Measurements from ENCODE around the gene PPIE. TPM values are rescaled to one million over a fixed set of nuclear protein-coding genes. Genes with fewer than 3 reads are reported as not detected.

Gene PPIE
- total and polyA plus RNA-seq, 2 donors (not counting 1 experiment from before 2014, with no cell fraction given): 68.6 to 78.3 TPM

- Histone ChIP-seq H3K4me1 (ENCODE audit: control insufficient read depth in 2 of 2, insufficient read depth in 2 of 2, low read length in 2 of 2) (peaks cover 0 to 5% of the 10 kb centered on the region in 2 donors), H3K9ac (ENCODE audit: low read length) (no peak overlapping the region), H2AFZ (ENCODE audit: insufficient read depth, low read depth, low read length, poor library complexity, severe bottlenecking) (no peak overlapping the region), H3K27me3 (replicated peaks in 1 of 4; ENCODE audit: control extremely low read depth in 1 of 4, control insufficient read depth in 3 of 4, insufficient read depth in 4 of 4, low read length in 3 of 4) (no peaks in the 10 kb centered on the region), H4K20me1 (ENCODE audit: control insufficient read depth, insufficient read depth, low read length, poor library complexity, severe bottlenecking) (no peaks in the 10 kb centered on the region), H3K27ac (ENCODE audit: low read length in 2 of 2) (no peak overlapping the region), H3K4me3 (ENCODE audit: control extremely low read depth in 1 of 5, extremely low read depth in 1 of 5, insufficient read depth in 1 of 5, low read depth in 2 of 5, low read length in 4 of 5) (no peak overlapping the region), H3K4me2 (replicated peaks; ENCODE audit: low read depth, low read length, poor library complexity, severe bottlenecking) (no peak overlapping the region), H3K9me3 (ENCODE audit: control extremely low read depth in 1 of 3, control insufficient read depth in 2 of 3, insufficient read depth in 1 of 3, low read length in 2 of 3) (peaks cover 0 to 3% (median 0%) of the 10 kb centered on the region in 3 donors), H3K79me2 (ENCODE audit: control insufficient read depth, insufficient read depth, low read length) (no peaks in the 10 kb centered on the region), H3K36me3 (replicated peaks in 1 of 2; ENCODE audit: control extremely low read depth in 1 of 2, control insufficient read depth in 1 of 2, extremely low read depth in 1 of 2, insufficient read depth in 2 of 2, low read length in 1 of 2) (no peaks in the 10 kb centered on the region)
- CTCF ChIA-PET: no interaction called here
- DNase-seq (no peak), ATAC-seq (ENCODE audit: low read depth) (no peak)
- H3K9me3 Mint-ChIP-seq (ENCODE audit: insufficient read depth): no peaks in the 10 kb centered on the region
- peaks cover 10% of the 10 kb centered on the region for H3K4me1 Mint-ChIP-seq
- no peak overlapping the region for H3K27ac Mint-ChIP-seq
- whole genome bisulfite sequencing (ENCODE audit: insufficient coverage): 20% methylated on average over 4 of the region's 7 CpGs
- H3K27me3 Mint-ChIP-seq: no peaks in the 10 kb centered on the region
- intact Hi-C loops (cut with micrococcal nuclease): no loop called here
- H3K4me3 Mint-ChIP-seq: no peak overlapping the region
- TF ChIP-seq EZH2 (IDR thresholded peaks at IDR 0.05; ENCODE audit: borderline replicate concordance, insufficient read depth, low read depth, low read length, poor library complexity, severe bottlenecking) (no peak), CTCF (IDR thresholded peaks at IDR 0.05) (no peak)
- POLR2A ChIA-PET: no interaction called here
Observed at GRCh38 chr1:39779137-39779536, 40.5 kb downstream of the PPIE start.

GRCh38 chr1:39779821-39780220 lies 41.1 kb downstream of the PPIE start:
- TF ChIP-seq CTCF (IDR thresholded peaks at IDR 0.05): no peak
- no peak for TF ChIP-seq EZH2 (IDR thresholded peaks at IDR 0.05; ENCODE audit: borderline replicate concordance, insufficient read depth, low read depth, low read length, poor library complexity, severe bottlenecking)
- CTCF ChIA-PET: interaction anchor here (0.6 kb wide), 1 partner anchor 173 kb away, joined by 3 read pairs; no protein-coding TSS in a partner anchor
- WGBS (ENCODE audit: insufficient coverage): 97% methylated on average over 5 of the region's 5 CpGs

More at GRCh38 chr1:39779821-39780220, 41.1 kb downstream of the PPIE start:
- peaks cover 0 to 3% (median 0%) of the 10 kb centered on the region in 3 donors for H3K9me3 ChIP-seq (ENCODE audit: control extremely low read depth in 1 of 3, control insufficient read depth in 2 of 3, insufficient read depth in 1 of 3, low read length in 2 of 3)
- no peaks in the 10 kb centered on the region for H3K9me3 Mint-ChIP-seq (ENCODE audit: insufficient read depth)
- H3K9ac ChIP-seq (ENCODE audit: low read length): no peak overlapping the region
- H3K27ac ChIP-seq (ENCODE audit: low read length in 2 of 2): no peak overlapping the region
- H3K4me3 ChIP-seq (ENCODE audit: control extremely low read depth in 1 of 5, extremely low read depth in 1 of 5, insufficient read depth in 1 of 5, low read depth in 2 of 5, low read length in 4 of 5): no peak overlapping the region
- H3K4me1 Mint-ChIP-seq: peaks cover 10% of the 10 kb centered on the region
- H3K36me3 ChIP-seq (replicated peaks in 1 of 2; ENCODE audit: control extremely low read depth in 1 of 2, control insufficient read depth in 1 of 2, extremely low read depth in 1 of 2, insufficient read depth in 2 of 2, low read length in 1 of 2): no peaks in the 10 kb centered on the region
- no peak overlapping the region for H3K4me2 ChIP-seq (replicated peaks; ENCODE audit: low read depth, low read length, poor library complexity, severe bottlenecking)
- no peaks in the 10 kb centered on the region for H4K20me1 ChIP-seq (ENCODE audit: control insufficient read depth, insufficient read depth, low read length, poor library complexity, severe bottlenecking)
- POLR2A ChIA-PET: no interaction called here
- no peak for ATAC-seq (ENCODE audit: low read depth)
- no peak overlapping the region for H2AFZ ChIP-seq (ENCODE audit: insufficient read depth, low read depth, low read length, poor library complexity, severe bottlenecking)
- no peaks in the 10 kb centered on the region for H3K27me3 ChIP-seq (replicated peaks in 1 of 4; ENCODE audit: control extremely low read depth in 1 of 4, control insufficient read depth in 3 of 4, insufficient read depth in 4 of 4, low read length in 3 of 4)
- H3K27me3 Mint-ChIP-seq: no peaks in the 10 kb centered on the region
- no peak for DNase-seq
- no peak overlapping the region for H3K27ac Mint-ChIP-seq
- H3K4me1 ChIP-seq (ENCODE audit: control insufficient read depth in 2 of 2, insufficient read depth in 2 of 2, low read length in 2 of 2): peaks cover 0 to 5% of the 10 kb centered on the region in 2 donors
- intact Hi-C loops (cut with micrococcal nuclease): no loop called here
- H3K79me2 ChIP-seq (ENCODE audit: control insufficient read depth, insufficient read depth, low read length): no peaks in the 10 kb centered on the region
- H3K4me3 Mint-ChIP-seq: no peak overlapping the region

Measured in B cell (primary cell).